ENCODE data around the gene ANKMY1. TPM values are rescaled to one million over a fixed set of nuclear protein-coding genes. Genes with fewer than 3 reads are reported as not detected.

The ANKMY1 gene
- total RNA-seq, 1 donor from 2014 or later = 28.5 TPM

GRCh38 chr2:240440704-240441320 is 117.0 kb downstream of the ANKMY1 start:
- H3K4me1 Mint-ChIP-seq (ENCODE audit: unreplicated experiment) = peaks cover 35% of the 10 kb centered on the region
- no peaks in the 10 kb centered on the region for H3K9me3 Mint-ChIP-seq (ENCODE audit: unreplicated experiment)
- DNase-seq (ENCODE audit: extremely low spot score, unreplicated experiment) = no peak
- H3K27me3 Mint-ChIP-seq (ENCODE audit: unreplicated experiment) = no peaks in the 10 kb centered on the region
- no peak for TF ChIP-seq CTCF (IDR thresholded peaks at IDR 0.05)
- H3K4me3 Mint-ChIP-seq (ENCODE audit: unreplicated experiment) = no peak overlapping the region
- H3K36me3 Mint-ChIP-seq (ENCODE audit: unreplicated experiment) = no peaks in the 10 kb centered on the region
- H3K27ac Mint-ChIP-seq (ENCODE audit: unreplicated experiment) = no peak overlapping the region

DNA sequence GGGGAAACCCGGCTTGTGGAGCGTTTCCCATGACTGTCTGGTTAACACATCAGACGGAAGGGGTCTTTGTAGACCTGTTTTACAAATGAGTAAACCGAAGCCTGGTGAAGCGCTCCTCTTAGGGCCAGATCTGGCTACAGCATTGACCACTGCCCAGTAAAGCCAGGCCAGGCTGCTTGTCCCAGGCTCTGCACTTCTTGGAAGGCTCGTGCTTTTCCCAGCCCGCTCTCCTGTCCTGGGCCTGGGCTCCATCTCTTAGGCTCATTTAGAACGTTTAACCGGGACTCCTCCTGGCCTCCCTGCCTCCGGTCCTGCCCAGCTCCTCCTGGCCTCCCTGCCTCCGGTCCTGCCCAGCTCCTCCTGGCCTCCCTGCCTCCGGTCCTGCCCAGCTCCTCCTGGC is 117.5 kb downstream of the ANKMY1 start:
- Mint-ChIP-seq H3K27me3 (ENCODE audit: unreplicated experiment) (no peaks in the 10 kb centered on the region), H3K4me3 (ENCODE audit: unreplicated experiment) (no peak overlapping the region), H3K36me3 (ENCODE audit: unreplicated experiment) (no peaks in the 10 kb centered on the region), H3K27ac (ENCODE audit: unreplicated experiment) (no peak overlapping the region), H3K4me1 (ENCODE audit: unreplicated experiment) (peaks cover 35% of the 10 kb centered on the region), H3K9me3 (ENCODE audit: unreplicated experiment) (no peaks in the 10 kb centered on the region)
- no peak for TF ChIP-seq CTCF (IDR thresholded peaks at IDR 0.05)
- no peak for DNase-seq (ENCODE audit: extremely low spot score, unreplicated experiment)

DNA sequence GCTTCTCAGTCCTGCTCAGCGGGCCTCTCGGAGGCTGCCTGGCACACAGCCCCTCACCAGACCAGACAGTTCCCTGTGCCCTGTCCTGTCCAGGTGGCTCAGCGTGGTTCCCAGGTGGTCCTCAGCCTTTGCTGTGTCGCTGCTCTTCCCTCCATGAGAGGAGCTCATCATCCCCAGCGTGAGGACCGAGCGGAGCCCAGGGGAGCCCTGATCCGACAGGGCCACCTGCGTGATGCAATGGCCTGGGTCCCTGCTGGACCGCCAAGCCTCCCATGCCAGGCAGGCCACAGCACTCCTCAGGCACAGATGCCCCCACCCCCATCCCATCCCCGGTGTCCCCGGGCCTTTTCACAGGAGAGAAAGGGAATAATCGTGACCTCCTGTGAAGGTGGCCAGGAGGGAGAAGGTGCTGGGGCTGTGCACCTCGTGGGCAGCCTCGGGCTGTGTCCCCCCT is 118.1 kb downstream of the ANKMY1 start:
- no peaks in the 10 kb centered on the region for H3K27me3 Mint-ChIP-seq (ENCODE audit: unreplicated experiment)
- no peak for TF ChIP-seq CTCF (IDR thresholded peaks at IDR 0.05)
- H3K9me3 Mint-ChIP-seq (ENCODE audit: unreplicated experiment) = no peaks in the 10 kb centered on the region
- no peak overlapping the region for H3K4me3 Mint-ChIP-seq (ENCODE audit: unreplicated experiment)
- H3K27ac Mint-ChIP-seq (ENCODE audit: unreplicated experiment) = no peak overlapping the region
- no peak for DNase-seq (ENCODE audit: extremely low spot score, unreplicated experiment)
- peaks cover 37% of the 10 kb centered on the region for H3K4me1 Mint-ChIP-seq (ENCODE audit: unreplicated experiment)
- H3K36me3 Mint-ChIP-seq (ENCODE audit: unreplicated experiment) = no peaks in the 10 kb centered on the region

DNA sequence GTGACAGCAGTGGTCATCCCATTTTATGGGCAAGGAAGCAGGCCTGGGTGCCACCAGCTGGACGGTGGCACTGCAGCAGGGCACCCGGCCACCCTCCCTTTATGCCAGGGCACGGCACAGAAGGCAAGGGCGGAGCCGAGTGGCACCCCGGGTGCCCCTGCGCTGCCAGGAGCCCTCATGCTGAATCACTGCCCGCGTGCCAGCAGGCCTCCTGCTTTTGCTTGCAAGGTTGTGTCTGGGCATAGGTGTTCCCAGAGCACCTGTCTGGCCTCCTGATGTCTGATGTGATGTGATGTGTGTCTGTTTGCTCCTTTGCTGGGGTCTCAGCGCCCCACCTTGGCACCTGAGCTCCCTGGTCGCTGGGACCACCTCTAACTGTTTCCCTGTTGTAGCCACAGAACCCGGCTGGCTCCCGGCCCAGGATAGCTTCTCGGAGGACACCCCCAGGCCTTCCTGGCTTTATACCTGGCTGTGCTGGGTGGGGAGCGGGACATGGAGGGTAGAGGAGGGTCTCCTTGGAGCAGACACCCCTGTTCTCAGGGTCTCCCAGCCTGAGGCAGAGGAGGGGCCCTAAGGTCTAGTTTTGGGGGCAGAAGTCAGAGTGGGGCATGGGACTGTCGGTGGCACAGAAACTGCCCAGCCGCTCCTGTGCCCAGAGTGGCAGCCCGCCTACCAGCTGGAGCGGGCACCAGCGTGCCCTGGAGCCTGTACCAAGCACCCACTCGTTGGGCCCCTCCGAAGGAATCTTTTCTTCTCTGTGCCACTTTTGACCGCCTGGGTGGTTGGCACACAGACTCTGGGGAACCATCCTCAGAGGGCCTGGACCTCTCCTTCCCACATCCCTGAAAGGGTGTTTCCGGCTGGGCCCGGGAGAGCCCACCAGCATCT is 118.7 kb downstream of the ANKMY1 start:
- Mint-ChIP-seq H3K4me1 (ENCODE audit: unreplicated experiment) (peaks cover 37% of the 10 kb centered on the region), H3K27me3 (ENCODE audit: unreplicated experiment) (no peaks in the 10 kb centered on the region)
- no peak for DNase-seq (ENCODE audit: extremely low spot score, unreplicated experiment)

More for the DNA sequence above, 118.7 kb downstream of the ANKMY1 start:
- no peak for TF ChIP-seq CTCF (IDR thresholded peaks at IDR 0.05)
- Mint-ChIP-seq H3K4me3 (ENCODE audit: unreplicated experiment) (no peak overlapping the region), H3K36me3 (ENCODE audit: unreplicated experiment) (no peaks in the 10 kb centered on the region), H3K9me3 (ENCODE audit: unreplicated experiment) (no peaks in the 10 kb centered on the region), H3K27ac (ENCODE audit: unreplicated experiment) (no peak overlapping the region)

Data from osteocyte (in vitro differentiated cells).